K562 (cell line): ENCODE results near the gene CHD6. TPM values are rescaled to one million over a fixed set of nuclear protein-coding genes. Genes with fewer than 3 reads are reported as not detected.

ENCODE experiments used
- CLOCK ChIP-seq: fragments of 250-450 bp; sonication (Bioruptor Pico); IDR thresholded peaks from 2 replicates; pipeline ENCODE4 v1.4.0; 2020; ENCODE audit warnings: mild to moderate bottlenecking, moderate library complexity, borderline replicate concordance
- CTBP1 ChIP-seq: fragments of 450-650 bp; IDR thresholded peaks from 2 replicates; pipeline ENCODE4 v1.6.1; 2016; ENCODE audit warnings: borderline replicate concordance
- ERF ChIP-seq: fragments of 450-650 bp; formaldehyde crosslinking; IDR thresholded peaks from 2 replicates; pipeline ENCODE4 v1.4.0; 2020; ENCODE audit warnings: mild to moderate bottlenecking, mixed read lengths
- HDAC2 ChIP-seq: fragments of 450-650 bp; IDR thresholded peaks from 2 replicates; pipeline ENCODE4 v1.6.1; 2016; ENCODE audit warnings: mild to moderate bottlenecking
- HMG20B ChIP-seq: fragments of 250-450 bp; sonication (Bioruptor Pico); IDR thresholded peaks from 2 replicates; pipeline ENCODE4 v1.5.0; 2021; ENCODE audit warnings: mild to moderate bottlenecking
- HMGN3 ChIP-seq: IDR thresholded peaks from 2 replicates; pipeline ENCODE4 v1.6.1; 2011; ENCODE audit warnings: borderline replicate concordance, low read depth, mild to moderate bottlenecking, mixed read lengths, low read length; ENCODE audit not compliant: insufficient read length; ENCODE audit errors: extremely low read depth
- MAZ ChIP-seq, 2 experiments: fragments of 450-650 bp in 1 of 2; sonication (generic) in 1 of 2; formaldehyde crosslinking; IDR thresholded peaks in 1 of 2; conservative IDR thresholded peaks in 1 of 2; 2 replicates each; pipeline versions ENCODE4 v1.4.0 to v1.5.0; 2020; ENCODE audit warnings: mild to moderate bottlenecking in 1 of 2, missing genetic modification reagents in 1 of 2
- MEF2D ChIP-seq: conservative IDR thresholded peaks from 2 replicates; pipeline ENCODE4 v1.6.1; 2016; ENCODE audit warnings: low read depth, missing genetic modification characterization, missing compliant biosample characterization
- PHB ChIP-seq: fragments of 250-450 bp; sonication (Bioruptor Pico); IDR thresholded peaks from 2 replicates; pipeline ENCODE4 v1.5.0; 2021
- PHF21A ChIP-seq: fragments of 450-650 bp; IDR thresholded peaks from 2 replicates; pipeline ENCODE4 v1.6.1; 2017; ENCODE audit warnings: low read depth, borderline replicate concordance
- PHF8 ChIP-seq: fragments of 200-600 bp; sonication (generic); IDR thresholded peaks from 2 replicates; pipeline ENCODE4 v1.6.1; 2012; ENCODE audit warnings: mixed run types, mild to moderate bottlenecking, inconsistent platforms, low read length, moderate library complexity, borderline replicate concordance
- RBM15 ChIP-seq: fragments of 200-400 bp; formaldehyde crosslinking; IDR thresholded peaks from 2 replicates; pipeline ENCODE4 v1.6.1; 2018; ENCODE audit warnings: mild to moderate bottlenecking, low read length, moderate library complexity; ENCODE audit not compliant: insufficient read depth
- RBM25 ChIP-seq: fragments of 200-400 bp; formaldehyde crosslinking; IDR thresholded peaks from 2 replicates; pipeline ENCODE4 v1.6.1; 2018; ENCODE audit warnings: low read length, low read depth, moderate library complexity; ENCODE audit not compliant: severe bottlenecking
- RFX1 ChIP-seq: fragments of 450-650 bp; IDR thresholded peaks from 2 replicates; pipeline ENCODE4 v1.6.1; 2016; ENCODE audit warnings: mild to moderate bottlenecking, moderate library complexity
- SAP30 ChIP-seq: fragments of 200-600 bp; sonication (generic); IDR thresholded peaks from 2 replicates; pipeline ENCODE4 v1.6.1; 2012; ENCODE audit warnings: borderline replicate concordance, low read depth, mild to moderate bottlenecking, moderate library complexity, low read length, control low read depth, inconsistent platforms; ENCODE audit not compliant: insufficient read depth, poor library complexity, severe bottlenecking
- SRSF1 ChIP-seq: fragments of 200-400 bp; formaldehyde crosslinking; IDR thresholded peaks from 2 replicates; pipeline ENCODE4 v1.6.1; 2017; ENCODE audit warnings: mild to moderate bottlenecking, low read depth, low read length, moderate library complexity
- SUPT5H ChIP-seq: fragments of 450-650 bp; IDR thresholded peaks from 2 replicates; pipeline ENCODE4 v1.6.1; 2016
- TGIF2 ChIP-seq: sonication (generic); formaldehyde crosslinking; IDR thresholded peaks from 2 replicates; pipeline ENCODE4 v1.8.1; 2022; ENCODE audit warnings: mild to moderate bottlenecking, missing genetic modification reagents, moderate library complexity
- TOE1 ChIP-seq, 2 experiments: fragments of 450-650 bp in 1 of 2; sonication (generic) in 1 of 2; formaldehyde crosslinking in 1 of 2; IDR thresholded peaks; 2 replicates each; pipeline versions ENCODE4 v1.7.1 to v1.8.0; 2016 to 2022; ENCODE audit warnings: borderline replicate concordance in 2 of 2, mild to moderate bottlenecking in 2 of 2, antibody characterized with exemption in 1 of 2, inconsistent platforms in 1 of 2, low read depth in 1 of 2, missing genetic modification reagents in 1 of 2, moderate library complexity in 1 of 2
- ZFP91 ChIP-seq: sonication (generic); formaldehyde crosslinking; IDR thresholded peaks from 2 replicates; pipeline ENCODE4 v1.8.0; 2022; ENCODE audit warnings: mild to moderate bottlenecking, missing genetic modification reagents
- ZNF143 ChIP-seq: sonication (generic); formaldehyde crosslinking; IDR thresholded peaks from 2 replicates; pipeline ENCODE4 v1.9.0; 2022; ENCODE audit warnings: mild to moderate bottlenecking, missing genetic modification reagents
- ZNF175 ChIP-seq: fragments of 200-800 bp; sonication (Bioruptor generic); IDR thresholded peaks from 2 replicates; pipeline ENCODE4 v1.6.1; 2016; ENCODE audit warnings: low read depth, mild to moderate bottlenecking, missing genetic modification characterization, missing compliant biosample characterization
- ZNF24 ChIP-seq: fragments of 450-650 bp; IDR thresholded peaks from 2 replicates; pipeline ENCODE4 v1.6.1; 2016
- ZNF696 ChIP-seq: fragments of 250-450 bp; sonication (Bioruptor Pico); conservative IDR thresholded peaks from 2 replicates; pipeline ENCODE4 v1.4.0; 2020; ENCODE audit warnings: mild to moderate bottlenecking, moderate library complexity
- polyA plus RNA-seq, 8 experiments: library from polyadenylated mRNA; depleted of rRNA in 4 of 8; stranded (reverse) in 5 of 8; unstranded in 3 of 8; fragments of >200 nt; fragmentation: Nextera tagmentation in 2 of 8; fragmentation: Illumina TruSeq in 1 of 8; extraction: Ambion mirVana in 2 of 8; extraction: Trizol in 1 of 8; gene quantifications; 2 replicates each; pipeline versions ENCODE4 v1.2.1 to v1.2.3, GENCODE V29; 2011 to 2014; ENCODE audit warnings: inconsistent platforms in 1 of 8, missing spikeins in 1 of 8
- total RNA-seq, 7 experiments: library from RNA; depleted of rRNA in 6 of 7; stranded (reverse); fragments of >200 nt in 6 of 7; fragmentation: Illumina TruSeq in 2 of 7; extraction: Trizol in 2 of 7; gene quantifications; 2 replicates each; pipeline versions ENCODE4 v1.2.1 to v1.2.3, GENCODE V29; 2011 to 2021; ENCODE audit warnings: low replicate concordance in 1 of 7

The CHD6 gene
- total and polyA plus RNA-seq, 9 of the 15 experiments (the other 6 are each of a cell fraction or from before 2014, with no cell fraction given), result 3.9 to 24.2 (median 12.8) TPM

GRCh38 chr20:41617902-41618806 is at the start of gene CHD6 (continued):
- TF ChIP-seq ZNF696 (CRISPR knock-in tag) (no peak), ZNF175 (CRISPR knock-in tag) (no peak), HMGN3 (no peak), ZNF24 (no peak), MEF2D (tag) (no peak), SUPT5H (peak; percentile 46; the same call in 1 of the 2 replicates), SAP30 (no peak), SRSF1 (no peak), HMG20B (no peak), RFX1 (no peak), PHB (CRISPR knock-in tag) (no peak), ZNF143 (no peak), RBM25 (peak; percentile 97), PHF21A (no peak), RBM15 (no peak), PHF8 (peak; percentile 62; the same call in 1 of the 2 replicates), MAZ (CRISPR knock-in tag; conservative IDR thresholded peaks at IDR 0.05 in 1 of 2, IDR thresholded peaks at IDR 0.05 in 1 of 2) (peak in 1 of 2 experiments; percentile 62; a peak in 2 of 4 replicates), HDAC2 (no peak), ZFP91 (no peak), CTBP1 (no peak), CLOCK (no peak), TOE1 (IDR thresholded peaks at IDR 0.05; ENCODE audit: borderline replicate concordance) (no peak), TOE1 (CRISPR knock-in tag; IDR thresholded peaks at IDR 0.05; ENCODE audit: borderline replicate concordance, low read depth) (no peak), TGIF2 (CRISPR knock-in tag) (no peak), ERF (CRISPR knock-in tag) (no peak)
